NCI-H1436 (cell line): ENCODE data around the gene KIF22.
"Not testable (repeated sequence)": the region's sequence is repeated elsewhere in the genome, so short reads cannot be mapped to it uniquely, and the experiment has no call there.

Experiments
- DNase-seq: peaks from one replicate; lab custom pipeline; 2025; lab: John Stamatoyannopoulos, UW

KIF22 gene

DNA sequence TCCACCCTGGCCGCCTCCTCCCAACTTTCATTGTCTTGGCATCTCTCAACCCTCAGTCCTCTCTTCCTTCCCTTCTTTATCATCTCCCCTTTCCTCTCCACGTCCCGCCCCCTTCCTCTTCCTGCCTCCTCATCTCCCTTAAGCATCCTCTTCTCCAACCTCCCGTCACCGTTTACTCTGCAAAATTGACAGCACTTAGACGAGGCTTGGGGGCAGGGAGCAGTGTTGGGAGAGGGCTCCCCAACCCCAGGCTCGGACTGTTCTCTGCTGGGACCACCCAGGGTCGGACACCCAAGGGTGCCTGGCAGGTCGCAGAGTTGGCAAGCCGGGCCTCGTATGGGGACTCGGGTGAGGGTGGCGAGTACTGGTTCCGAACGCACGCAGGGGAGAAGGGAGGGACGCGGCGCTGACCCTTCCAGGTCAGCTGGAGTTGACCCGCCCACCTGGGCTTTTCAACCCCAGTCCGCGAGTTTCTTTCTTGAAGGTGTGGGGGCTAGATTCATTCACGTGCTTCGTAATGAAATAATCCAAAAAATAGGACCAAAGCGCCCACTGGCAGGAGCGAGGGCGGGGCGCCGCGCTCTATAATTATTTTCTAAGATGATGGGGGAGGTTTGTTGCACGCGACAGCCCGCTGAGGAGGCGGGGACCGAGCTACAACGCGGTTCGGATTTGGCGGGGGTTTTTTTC, 24.6 kb downstream of the KIF22 start:
- DNase-seq, result peak; percentile 56

DNA sequence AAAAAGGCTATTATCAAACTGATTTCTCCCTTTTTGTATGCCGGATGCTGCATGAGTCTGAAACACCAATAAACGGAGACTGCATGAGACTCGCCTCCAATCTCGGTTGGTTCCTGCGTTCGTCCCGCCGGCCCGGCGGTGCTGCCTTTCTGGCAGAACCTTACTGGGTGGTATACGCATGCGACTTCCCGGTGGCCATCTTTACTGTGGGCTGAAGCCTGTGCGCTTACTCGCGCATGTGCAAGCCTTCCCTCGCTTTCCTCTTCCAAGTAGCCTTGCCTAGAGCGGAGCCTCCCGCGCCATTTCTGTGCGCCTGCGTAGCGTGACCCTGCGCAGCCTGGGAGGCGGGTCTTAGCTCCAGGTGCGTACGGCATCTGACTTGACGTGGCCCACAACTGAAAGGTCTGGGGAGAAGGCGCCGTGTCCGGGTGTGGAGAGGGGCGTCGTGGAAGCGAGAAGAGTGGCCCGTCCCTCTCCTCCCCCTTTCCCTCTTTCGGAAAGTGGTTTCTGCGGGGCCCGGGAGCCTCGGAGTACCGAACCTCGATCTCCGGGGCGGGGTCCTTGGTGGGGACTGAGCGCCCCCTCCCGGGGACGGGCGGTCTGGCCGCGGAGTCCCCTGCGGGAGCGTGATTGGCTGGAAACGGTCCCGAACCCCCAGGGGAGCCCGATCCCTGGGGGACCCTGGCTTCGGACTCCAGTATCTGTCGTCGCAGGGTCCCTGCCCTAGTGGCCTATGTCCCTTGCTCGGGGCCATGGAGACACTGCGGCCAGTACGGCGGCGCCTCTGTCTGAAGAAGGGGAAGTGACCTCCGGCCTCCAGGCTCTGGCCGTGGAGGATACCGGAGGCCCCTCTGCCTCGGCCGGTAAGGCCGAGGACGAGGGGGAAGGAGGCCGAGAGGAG, 25.5 kb downstream of the KIF22 start, which contains the start of gene PAGR1:
Gene PAGR1 (plus strand): TSS at position 360 of the 901 bp plus-strand sequence. CDS start 374 bp downstream, at position 734.
- DNase-seq, result peak; percentile 98

DNA sequence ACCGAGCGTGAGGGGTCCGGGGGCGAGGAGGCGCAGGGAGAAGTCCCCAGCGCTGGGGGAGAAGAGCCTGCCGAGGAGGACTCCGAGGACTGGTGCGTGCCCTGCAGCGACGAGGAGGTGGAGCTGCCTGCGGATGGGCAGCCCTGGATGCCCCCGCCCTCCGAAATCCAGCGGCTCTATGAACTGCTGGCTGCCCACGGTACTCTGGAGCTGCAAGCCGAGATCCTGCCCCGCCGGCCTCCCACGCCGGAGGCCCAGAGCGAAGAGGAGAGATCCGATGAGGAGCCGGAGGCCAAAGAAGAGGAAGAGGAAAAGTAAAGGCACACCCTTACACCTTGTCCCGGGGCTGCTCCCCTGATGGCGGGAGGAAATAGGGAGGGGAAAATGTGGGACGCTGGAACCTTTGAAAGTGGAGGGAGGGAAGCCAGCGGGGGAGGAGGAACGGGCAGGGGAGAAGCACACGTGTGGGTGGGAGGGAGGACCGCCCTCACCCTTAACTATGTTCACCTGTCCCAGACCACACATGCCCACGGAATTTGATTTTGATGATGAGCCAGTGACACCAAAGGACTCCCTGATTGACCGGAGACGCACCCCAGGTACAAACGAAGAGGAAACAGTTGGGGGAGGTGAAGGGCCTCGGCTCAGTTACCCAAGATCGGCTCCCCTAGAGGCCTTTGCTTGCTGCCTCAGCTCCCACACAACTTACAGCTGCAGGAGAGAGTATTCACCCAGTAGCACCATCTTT, 26.3 kb downstream of the KIF22 start:
- DNase-seq, result peak; percentile 30

DNA sequence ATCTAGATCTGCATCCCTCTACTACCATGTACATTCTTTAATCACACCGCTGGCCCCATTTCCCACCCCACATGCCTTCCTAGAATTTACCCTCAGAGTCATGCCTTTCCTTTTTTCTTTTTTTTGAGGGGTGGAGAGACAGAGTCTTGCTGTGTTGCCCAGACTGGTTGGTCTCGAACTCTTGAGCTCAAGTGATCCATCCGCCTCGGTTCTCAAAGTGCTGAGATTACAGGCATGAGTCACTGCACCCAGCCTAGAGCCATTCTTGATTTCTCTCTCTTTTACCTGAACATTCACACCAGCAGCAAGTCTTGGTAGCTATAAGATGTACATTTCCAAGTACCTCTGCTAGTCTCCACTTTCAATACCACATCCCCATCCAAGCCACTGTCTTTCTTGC, 27.5 kb downstream of the KIF22 start:
- no peak for DNase-seq

DNA sequence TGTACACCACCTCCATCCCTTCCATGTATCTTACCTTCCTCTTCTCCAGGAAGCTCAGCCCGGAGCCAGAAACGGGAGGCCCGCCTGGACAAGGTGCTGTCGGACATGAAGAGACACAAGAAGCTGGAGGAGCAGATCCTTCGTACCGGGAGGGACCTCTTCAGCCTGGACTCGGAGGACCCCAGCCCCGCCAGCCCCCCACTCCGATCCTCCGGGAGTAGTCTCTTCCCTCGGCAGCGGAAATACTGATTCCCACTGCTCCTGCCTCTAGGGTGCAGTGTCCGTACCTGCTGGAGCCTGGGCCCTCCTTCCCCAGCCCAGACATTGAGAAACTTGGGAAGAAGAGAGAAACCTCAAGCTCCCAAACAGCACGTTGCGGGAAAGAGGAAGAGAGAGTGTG, 29.0 kb downstream of the KIF22 start:
- DNase-seq, result no peak

DNA sequence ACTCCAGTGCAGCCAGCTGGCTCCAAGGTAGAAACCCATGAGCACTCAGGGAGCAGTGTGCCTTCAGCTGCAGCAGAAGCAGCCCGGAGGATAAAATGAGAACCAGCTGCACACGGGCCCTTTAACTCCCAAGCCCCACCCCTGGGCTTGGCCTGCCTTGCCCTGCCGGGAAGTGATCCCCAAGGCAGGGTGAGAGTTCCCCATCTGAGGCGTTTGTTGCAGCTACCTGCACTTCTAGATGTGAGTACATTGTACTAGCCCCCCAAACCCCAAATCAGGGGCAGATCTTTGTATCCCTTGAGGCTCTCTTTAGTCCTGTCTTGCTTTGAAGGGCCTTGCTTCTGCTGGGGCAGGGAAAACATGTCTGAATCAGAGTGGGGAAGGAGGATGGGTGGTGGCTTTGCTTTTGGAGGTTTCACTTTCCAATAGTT, 29.7 kb downstream of the KIF22 start, which contains the start of gene MVP:
Gene MVP (plus strand): TSS at position 192 of the 431 bp plus-strand sequence. CDS start 10,088 bp downstream, outside the sequence.
- peak; percentile 28 for DNase-seq

DNA sequence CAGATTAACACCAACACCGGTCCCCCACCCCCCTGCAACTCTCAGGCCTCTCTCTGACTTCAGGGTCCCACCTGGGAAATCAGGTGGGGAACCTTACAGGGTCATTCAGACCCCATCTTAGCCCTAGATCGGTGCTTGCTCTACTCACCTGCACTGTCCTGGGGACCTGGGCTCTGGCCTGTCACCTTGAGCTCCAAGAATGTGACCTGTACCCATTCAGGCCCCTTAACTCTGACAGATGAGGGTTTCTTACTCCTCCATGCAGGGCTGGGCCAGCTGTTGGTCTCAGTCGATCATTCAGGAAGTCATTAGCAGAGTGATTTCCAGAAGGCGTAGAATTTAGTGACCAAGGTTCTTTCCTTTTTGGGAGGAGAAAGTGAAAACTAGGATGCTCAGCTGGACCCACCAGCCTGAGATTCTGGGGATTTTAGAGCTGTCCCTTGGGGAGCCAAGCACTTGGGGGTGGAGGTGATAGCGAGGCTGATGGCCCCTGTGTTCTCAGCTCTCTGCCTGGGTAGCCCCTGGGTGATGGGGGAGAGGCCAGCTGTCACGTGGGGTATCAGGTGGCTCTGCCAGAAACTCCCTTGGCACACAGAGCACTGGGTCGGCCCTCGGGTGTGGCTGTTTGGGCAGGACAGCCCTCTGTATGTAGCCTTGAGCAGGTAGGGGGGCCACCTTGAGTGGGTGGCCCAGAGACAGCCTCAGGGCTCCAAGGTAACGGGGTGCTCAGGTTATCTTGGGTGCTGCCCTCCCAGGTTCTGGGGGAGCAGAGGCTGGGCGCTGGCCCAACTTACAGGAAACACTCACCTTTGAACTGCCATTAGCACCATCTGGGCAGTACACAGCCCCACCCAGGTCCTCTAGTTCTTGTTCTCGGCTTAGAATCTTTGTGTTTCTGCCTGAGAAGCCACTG, 30.4 kb downstream of the KIF22 start:
- DNase-seq, result no peak

DNA sequence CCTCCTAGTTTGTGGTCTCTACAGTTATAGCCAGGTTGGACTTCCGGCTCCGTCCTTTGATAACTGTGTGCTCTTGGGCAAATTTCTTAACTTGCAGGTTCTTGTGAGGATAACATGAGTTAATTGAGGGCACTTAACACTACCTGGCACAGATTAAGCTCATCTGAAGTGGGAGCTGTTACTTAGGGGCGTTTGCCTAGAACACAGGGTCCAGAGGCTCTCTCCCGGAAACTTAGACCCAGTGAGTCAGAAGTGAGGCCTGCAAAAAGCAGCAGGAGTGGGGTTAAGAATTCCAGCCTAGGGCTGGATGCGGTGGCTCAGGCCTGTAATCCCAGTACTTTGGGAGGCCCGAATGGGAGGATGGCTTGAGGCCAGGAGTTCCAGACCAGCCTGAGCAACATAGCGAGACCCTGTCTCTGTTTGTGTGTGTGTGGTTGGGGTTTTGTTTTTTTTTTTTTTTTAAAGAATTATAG, 31.1 kb downstream of the KIF22 start:
- no peak for DNase-seq

DNA sequence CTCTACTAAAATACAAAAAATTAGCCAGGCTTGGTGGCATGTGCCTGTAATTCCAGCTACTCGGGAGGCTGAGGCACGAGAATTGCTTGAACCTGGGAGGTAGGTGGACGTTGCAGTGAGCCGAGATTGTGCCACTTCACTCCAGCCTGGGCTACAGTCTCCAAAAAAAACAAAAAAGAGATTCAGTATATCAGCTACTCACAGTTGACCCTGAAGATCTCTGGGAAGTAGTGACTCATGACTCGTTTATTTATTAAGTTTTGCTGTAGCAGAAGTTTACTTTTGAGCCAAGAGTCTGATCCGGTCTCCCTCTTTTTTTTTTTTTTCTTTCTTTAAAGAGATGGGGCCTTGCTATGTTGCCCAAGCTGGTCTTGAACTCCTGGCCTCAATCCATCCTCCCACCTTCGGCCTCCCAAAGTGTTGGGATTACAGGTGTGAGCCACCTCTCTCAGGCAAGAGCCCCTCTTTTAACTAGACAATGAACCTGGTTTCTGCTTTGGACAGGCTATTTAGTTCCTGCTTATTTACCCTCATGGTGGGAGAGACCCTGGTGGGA, 34.1 kb downstream of the KIF22 start:
- DNase-seq, result no peak

DNA sequence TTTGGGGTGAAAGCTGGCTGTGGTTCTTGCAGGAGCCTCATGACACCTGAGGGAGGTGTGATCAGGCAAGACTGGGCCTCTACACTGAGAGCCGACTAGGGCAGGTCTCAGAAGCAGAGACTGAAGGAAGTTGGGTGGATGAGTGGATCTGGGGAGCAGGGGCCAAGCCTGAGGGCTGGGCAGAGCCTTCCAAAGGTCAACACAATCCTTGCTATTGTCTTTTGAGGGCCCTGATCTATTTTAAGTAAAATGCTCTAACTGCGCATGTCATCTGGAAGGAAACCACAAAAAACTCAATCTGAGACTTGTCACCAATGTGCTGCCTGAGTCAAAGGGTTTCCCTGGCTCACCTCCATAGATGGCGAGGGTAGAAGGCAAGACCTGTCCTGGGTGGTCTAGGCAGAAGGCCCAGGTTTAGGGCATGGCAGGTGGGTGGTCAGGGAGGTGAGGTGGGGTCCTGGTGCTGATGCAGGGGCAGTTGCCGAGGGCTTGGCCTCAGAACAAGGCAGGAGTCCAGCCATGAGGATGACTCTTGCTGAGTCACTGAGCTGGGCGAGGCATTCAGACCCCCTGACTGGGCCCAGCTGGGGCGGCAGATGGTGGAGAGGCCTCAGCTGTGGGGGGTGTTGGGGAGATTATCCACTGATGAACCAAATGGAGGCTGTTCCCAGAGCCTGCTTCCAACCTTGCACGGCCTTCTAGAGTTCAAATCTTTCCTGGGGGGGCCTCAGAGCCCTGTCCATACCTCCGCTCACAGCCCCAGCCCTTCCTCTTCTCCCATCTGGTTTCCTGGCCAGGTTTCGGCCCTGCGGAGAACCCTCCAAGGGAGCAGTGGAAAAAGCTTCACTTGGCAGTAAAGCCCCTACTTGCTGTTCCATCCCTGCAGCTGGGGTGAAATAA, 34.8 kb downstream of the KIF22 start:
- no peak for DNase-seq

DNA sequence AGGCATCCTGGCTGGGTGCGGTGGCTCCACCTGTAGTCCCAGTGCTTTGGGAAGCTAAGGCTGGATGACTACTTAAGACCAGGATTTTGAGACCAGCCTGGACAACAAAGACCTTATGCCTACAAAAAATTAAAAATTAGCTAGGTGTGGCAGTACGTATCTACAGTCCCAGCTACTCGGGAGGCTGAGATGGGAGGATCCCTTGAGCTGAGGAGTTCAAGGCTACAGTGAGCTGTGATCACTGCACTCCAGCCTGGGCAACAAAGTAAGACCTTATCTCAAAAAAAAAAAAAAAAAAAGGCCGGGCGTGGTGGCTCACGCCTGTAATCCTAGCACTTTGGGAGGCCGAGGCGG, 35.8 kb downstream of the KIF22 start:
- DNase-seq, result no peak

DNA sequence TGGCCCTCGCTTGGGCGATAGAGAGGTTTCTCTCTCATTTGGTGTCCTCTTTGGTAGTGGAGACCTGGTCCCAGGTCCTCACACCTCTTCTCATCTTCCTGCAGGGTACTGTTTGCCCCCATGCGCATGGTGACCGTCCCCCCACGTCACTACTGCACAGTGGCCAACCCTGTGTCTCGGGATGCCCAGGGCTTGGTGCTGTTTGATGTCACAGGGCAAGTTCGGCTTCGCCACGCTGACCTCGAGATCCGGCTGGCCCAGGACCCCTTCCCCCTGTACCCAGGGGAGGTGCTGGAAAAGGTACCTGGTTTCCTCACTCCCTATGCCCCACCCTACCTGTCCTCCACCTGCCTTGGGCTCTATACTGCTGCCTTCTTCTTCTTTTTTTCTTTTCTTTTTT, 40.2 kb downstream of the KIF22 start:
- no peak for DNase-seq

DNA sequence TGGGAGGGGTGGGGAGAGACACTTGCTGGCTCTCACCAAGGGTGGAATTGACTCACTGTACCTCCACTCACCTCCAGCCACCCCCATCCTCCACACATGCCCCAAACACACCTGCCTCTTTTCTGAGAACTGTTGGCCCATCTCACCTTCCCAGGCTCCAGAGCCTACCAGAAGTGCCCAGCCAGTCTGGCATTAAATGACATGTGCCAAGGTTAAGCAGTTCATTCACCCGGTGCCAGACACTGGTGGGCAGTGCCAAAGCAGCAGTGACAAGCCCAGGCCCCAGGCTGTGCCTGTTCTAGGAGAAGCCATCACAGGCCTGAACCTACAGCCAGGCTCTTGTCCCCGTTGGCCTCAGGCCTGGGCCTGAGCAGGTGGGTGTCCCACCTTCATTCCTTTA, 40.9 kb downstream of the KIF22 start:
- no peak for DNase-seq

DNA sequence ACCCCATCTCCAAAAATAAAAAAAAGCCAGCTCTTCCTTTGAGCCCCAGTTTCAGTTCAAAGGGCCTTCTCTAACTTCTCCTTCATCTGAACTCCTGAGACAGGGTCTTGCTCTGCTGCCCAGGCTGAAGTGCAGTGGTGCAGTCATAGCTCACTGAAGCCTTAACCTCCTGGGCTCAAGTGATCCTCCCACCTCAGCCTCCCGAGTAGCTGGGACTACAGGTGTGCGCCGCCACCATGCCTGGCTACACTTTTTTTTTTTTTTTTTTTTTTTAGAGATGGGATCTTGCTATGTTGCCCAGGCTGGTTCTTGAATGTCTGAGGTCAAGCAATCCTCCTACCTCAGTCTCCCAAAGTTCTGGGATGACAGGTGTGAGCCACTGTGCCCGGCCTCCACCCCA, 42.7 kb downstream of the KIF22 start:
- not testable (repeated sequence) for DNase-seq

DNA sequence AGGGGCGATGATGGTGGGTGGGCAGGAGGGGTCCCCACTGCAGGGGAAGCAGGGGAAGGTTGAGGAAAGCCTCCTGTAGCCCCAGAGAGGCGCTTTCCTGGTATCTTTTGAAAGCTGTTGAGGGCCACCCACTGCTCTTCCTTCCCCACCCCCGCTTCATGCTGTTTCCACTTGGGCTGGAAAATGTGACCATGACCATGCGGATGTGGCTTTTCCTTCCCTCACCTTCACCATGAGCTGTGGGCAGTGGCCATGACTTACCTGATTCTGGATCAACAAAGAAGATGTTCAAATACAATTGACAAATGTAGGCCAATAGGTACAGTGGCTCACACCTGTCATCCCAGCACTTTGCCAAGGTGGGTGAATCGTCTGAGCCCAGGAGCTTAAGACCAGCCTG, 43.5 kb downstream of the KIF22 start:
- no peak for DNase-seq

DNA sequence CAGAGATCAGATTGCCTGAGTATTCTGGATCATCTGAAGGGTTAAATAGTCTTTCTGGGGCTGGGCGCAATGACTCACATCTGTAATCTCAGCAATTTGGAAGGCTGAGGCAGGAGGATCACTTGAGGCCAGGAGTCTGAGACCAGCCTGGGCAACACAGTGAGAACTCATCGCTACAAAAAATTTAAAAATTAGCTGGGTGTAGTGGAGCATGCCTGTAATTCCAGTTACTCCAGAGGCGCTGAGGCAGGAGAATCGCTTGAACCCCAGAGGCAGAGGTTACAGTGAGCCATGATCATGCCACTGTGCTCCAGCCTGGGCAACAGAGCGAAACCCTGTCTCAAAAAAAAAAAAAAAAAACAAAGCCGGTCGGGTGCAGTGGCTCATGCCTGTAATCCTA, 45.4 kb downstream of the KIF22 start:
- DNase-seq, result no peak

DNA sequence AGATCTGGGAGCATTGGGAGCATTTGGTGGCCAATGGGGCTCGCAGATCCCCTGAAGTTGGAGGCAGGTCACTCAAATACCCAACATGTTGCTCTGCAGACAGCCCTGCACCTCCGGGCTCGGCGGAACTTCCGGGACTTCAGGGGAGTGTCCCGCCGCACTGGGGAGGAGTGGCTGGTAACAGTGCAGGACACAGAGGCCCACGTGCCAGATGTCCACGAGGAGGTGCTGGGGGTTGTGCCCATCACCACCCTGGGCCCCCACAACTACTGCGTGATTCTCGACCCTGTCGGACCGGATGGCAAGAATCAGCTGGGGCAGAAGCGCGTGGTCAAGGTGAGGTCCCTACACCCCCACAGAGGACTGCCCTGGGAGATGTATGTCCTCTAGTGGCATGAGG, 46.1 kb downstream of the KIF22 start:
- no peak for DNase-seq

DNA sequence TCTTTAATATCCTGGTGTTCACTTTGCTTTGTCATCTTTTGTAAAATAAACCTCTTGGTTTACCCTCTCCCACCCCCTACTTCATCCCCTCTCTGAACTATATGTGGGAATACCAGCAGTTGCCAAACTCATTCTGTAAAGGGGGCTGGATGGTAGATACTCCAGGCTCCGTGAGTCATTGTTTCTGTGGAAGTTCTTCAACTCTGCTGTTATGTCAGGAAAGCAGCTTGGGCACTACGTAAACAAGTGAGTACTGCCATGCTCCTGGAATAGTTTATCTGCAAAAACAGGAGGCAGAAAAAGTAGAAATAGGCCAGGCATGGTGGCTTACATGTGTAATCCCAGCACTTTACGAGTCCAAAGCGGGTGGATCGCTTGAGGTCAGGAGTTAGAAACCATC, 47.3 kb downstream of the KIF22 start:
- DNase-seq, result no peak

DNA sequence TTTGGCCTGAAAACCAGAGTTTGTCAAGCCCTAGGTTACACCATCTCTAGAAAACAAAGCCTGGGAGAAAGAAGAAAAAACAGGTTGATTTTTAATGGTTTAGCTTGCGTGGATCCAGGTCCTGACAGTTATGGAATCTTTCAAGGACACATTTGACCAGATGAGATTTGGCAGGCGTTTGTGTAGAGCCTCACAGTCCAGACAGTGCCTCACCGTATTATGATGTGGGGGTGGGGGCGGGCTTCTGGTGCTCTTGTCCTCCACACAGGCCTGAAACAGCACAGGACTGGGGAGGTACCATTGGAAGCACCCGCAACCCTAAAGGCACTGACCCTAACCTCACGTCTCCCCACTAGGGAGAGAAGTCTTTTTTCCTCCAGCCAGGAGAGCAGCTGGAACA, 49.3 kb downstream of the KIF22 start:
- DNase-seq, result no peak

DNA sequence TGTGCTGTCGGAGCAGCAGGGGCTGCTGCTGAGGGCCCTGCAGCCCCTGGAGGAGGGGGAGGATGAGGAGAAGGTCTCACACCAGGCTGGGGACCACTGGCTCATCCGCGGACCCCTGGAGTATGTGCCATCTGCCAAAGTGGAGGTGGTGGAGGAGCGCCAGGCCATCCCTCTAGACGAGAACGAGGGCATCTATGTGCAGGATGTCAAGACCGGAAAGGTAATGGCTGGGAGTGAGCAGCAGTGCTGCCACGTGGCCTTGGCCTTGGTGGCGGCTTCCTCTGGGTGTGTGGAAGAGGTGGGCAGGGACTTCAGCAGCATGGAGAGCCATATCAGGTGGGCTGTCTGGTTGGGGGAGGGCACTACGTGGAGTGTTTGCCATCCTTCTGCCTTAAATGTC, 49.7 kb downstream of the KIF22 start:
- no peak for DNase-seq
